Activated CD4-positive, alpha-beta T cell treated with anti-CD3 and anti-CD28 coated beads, Interleukin-2, amount 10 ng/mL, durations not matched to agents 7 days and 5 days (primary cell): ENCODE results near the gene DDX31. TPM values are rescaled to one million over a fixed set of nuclear protein-coding genes. Genes with fewer than 3 reads are reported as not detected.

Experiments
- CTCF ChIA-PET: fragments of 350-600 bp; sonication (Branson Sonifier 250); formaldehyde crosslinking; loops from one replicate; lab custom pipeline; 2021; ENCODE audit warnings: antibody characterized with exemption; lab: Charles Lee
- POLR2A ChIA-PET: fragments of 350-600 bp; sonication (Branson Sonifier 250); formaldehyde crosslinking; loops from one replicate; lab custom pipeline; 2021; ENCODE audit warnings: antibody characterized with exemption; lab: Charles Lee
- DNase-seq: peaks from one replicate; pipeline ENCODE4 v3.0.0-alpha.2; 2020
- H3K27ac Mint-ChIP-seq: one replicate; pipeline ENCODE4 v1.8.0; 2021; ENCODE audit warnings: mild to moderate bottlenecking, moderate library complexity, mixed read lengths
- H3K27me3 Mint-ChIP-seq: one replicate; pipeline ENCODE4 v1.8.0; 2021; ENCODE audit warnings: mixed read lengths
- H3K36me3 Mint-ChIP-seq: one replicate; pipeline ENCODE4 v1.8.0; 2021; ENCODE audit warnings: low read depth, mixed read lengths
- H3K4me1 Mint-ChIP-seq: one replicate; pipeline ENCODE4 v1.8.0; 2021; ENCODE audit warnings: mixed read lengths
- H3K4me3 Mint-ChIP-seq: one replicate; pipeline ENCODE4 v1.8.0; 2021; ENCODE audit warnings: mild to moderate bottlenecking, moderate library complexity, mixed read lengths
- H3K9me3 Mint-ChIP-seq: one replicate; pipeline ENCODE4 v1.8.0; 2021; ENCODE audit warnings: mixed read lengths
- total RNA-seq, 2 experiments: library from RNA; stranded (reverse); gene quantifications; one replicate each; pipeline ENCODE4 v1.2.3, GENCODE V29; 2021

Gene DDX31
- total RNA-seq, 2 experiments from 2014 or later, result 12.4 to 13.2 TPM

DNA sequence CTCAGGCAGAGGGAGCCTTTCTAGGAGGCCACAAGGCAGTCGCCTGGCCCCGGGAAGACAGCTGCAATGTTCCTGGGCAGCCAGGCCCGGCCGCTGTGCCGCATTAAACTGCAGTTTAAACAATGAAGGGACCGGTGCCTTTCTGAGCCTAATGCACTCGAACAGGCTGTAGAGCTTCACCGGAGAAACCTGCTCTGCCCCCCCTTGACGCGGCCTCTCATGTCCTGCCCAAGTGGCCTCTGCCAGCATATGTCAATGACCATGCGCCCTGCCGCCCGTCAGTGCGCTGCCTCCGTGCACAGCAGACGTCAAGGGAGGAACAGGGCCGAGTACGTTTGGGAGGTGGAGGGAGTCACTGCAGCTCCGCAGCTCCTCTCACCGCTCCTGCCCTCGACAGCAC is 125.8 kb downstream of the DDX31 start:
- H3K27me3 Mint-ChIP-seq, result peaks cover 13% of the 10 kb centered on the region
- no peaks in the 10 kb centered on the region for H3K36me3 Mint-ChIP-seq
- ChIA-PET CTCF (interaction anchor here (0.5 to 0.6 kb wide), 2 partner anchors 403 to 758 kb away, joined by 3 read pairs; no protein-coding TSS in a partner anchor), POLR2A (no interaction called here)
- no peak overlapping the region for H3K4me3 Mint-ChIP-seq
- H3K9me3 Mint-ChIP-seq, result no peaks in the 10 kb centered on the region
- no peaks in the 10 kb centered on the region for H3K4me1 Mint-ChIP-seq
- H3K27ac Mint-ChIP-seq, result no peak overlapping the region
- DNase-seq, result no peak

DNA sequence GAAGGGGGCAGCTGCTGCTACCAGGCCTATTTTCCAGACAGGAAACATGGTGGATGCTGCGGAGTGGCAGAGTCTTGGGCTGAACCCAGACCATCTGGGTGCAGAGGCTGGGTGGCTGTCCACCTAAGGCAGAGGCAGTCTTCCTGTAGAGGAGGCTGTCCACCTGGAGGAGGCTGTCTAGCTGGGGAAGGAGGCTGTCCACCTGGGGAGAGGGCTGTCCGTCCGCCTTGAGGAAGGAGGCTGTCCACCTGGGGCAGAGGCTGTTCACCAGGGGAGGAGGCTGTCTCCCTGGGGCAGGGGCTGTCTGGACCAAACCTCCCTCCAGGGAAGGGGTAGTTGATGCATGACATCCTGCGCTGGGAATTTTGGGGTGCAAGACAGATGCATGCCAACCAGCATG is 126.5 kb downstream of the DDX31 start:
- no peak overlapping the region for H3K27ac Mint-ChIP-seq
- H3K9me3 Mint-ChIP-seq, result no peaks in the 10 kb centered on the region
- no peaks in the 10 kb centered on the region for H3K4me1 Mint-ChIP-seq
- ChIA-PET POLR2A (no interaction called here), CTCF (interaction anchor here (0.5 kb wide), 1 partner anchor 404 kb away, joined by 3 read pairs; no protein-coding TSS in a partner anchor)
- no peak overlapping the region for H3K4me3 Mint-ChIP-seq
- no peak for DNase-seq
- no peaks in the 10 kb centered on the region for H3K36me3 Mint-ChIP-seq
- peaks cover 13% of the 10 kb centered on the region for H3K27me3 Mint-ChIP-seq

Other genes with a start within 250 kb of the DDX31 start
- not detected for gene BARHL1, start 87.4 kb downstream of the DDX31 start, total RNA-seq
- 10 to 100 TPM; 12.7 to 13.5 TPM for gene GTF3C4, start 481 bp upstream of the DDX31 start, total RNA-seq
- gene AK8, start 208.3 kb upstream of the DDX31 start, total RNA-seq, result not detected
- 1 to 10 TPM; 3.0 to 3.5 TPM for gene SPACA9, start 208.9 kb upstream of the DDX31 start, total RNA-seq